GM12878 (cell line): Measurements from ENCODE around the gene ATP2A3. TPM values are rescaled to one million over a fixed set of nuclear protein-coding genes. Genes with fewer than 3 reads are reported as not detected.

ENCODE experiments used
- ATAC-seq: fragments of 200-7000 bp; cut with Tn5 transposase; 3 replicates; pipeline ENCODE4 v1.9.1; 2020; ENCODE audit warnings: mild to moderate bottlenecking, moderate library complexity
- BruUV-seq: library from RNA; stranded (reverse); fragments of 400-500 nt; replicated peaks from 2 replicates; lab custom pipeline; 2021; lab: Mats Ljungman, UMichigan
- CTCF ChIA-PET: fragments of 300-600 bp; sonication (Branson Sonifier 250); formaldehyde crosslinking; extraction: SDS; loops from one replicate; lab custom pipeline; 2021; ENCODE audit warnings: inconsistent platforms; lab: Yijun Ruan, JAX
- POLR2A ChIA-PET: fragments of 350-600 bp; formaldehyde crosslinking; extraction: SDS; loops from one replicate; lab custom pipeline; 2021; ENCODE audit warnings: inconsistent platforms; lab: Charles Lee
- RAD21 ChIA-PET: fragments of 300-600 bp; sonication (Branson Sonifier 250); formaldehyde crosslinking; loops from one replicate; lab custom pipeline; 2023; ENCODE audit warnings: antibody characterized with exemption; ENCODE audit not compliant: unreplicated experiment; lab: Charles Lee
- SMC1A ChIA-PET: fragments of 300-600 bp; sonication (Branson Sonifier 250); formaldehyde crosslinking; loops from one replicate; lab custom pipeline; 2023; ENCODE audit not compliant: unreplicated experiment, uncharacterized antibody; lab: Charles Lee
- DNase-seq: peaks from one replicate; pipeline ENCODE4 v3.0.0-alpha.2; 2011; ENCODE audit warnings: low read depth, low spot score
- FAIRE-seq: peaks from 3 replicates; lab custom pipeline; 2011; peaks lifted over from hg19 to GRCh38; lab: Jason Lieb, UNC
- H2AFZ ChIP-seq: 2 replicates; pipeline ENCODE4 v1.6.0; 2011; ENCODE audit warnings: low read depth, low read length, control low read depth; ENCODE audit not compliant: control insufficient read depth
- H3K27ac ChIP-seq: 2 replicates; pipeline ENCODE4 v1.5.1; 2011; ENCODE audit warnings: control low read depth; ENCODE audit not compliant: control insufficient read depth, insufficient read depth
- H3K27me3 ChIP-seq, 2 experiments: replicated peaks in 1 of 2; 2 replicates each; pipeline versions ENCODE4 v1.6.0 to v1.6.1; 2011; ENCODE audit warnings: low read length in 1 of 2; ENCODE audit not compliant: control insufficient read depth in 2 of 2, insufficient read depth in 2 of 2
- H3K36me3 ChIP-seq, 2 experiments: 2 replicates each; pipeline ENCODE4 v1.5.1; 2011; ENCODE audit warnings: low read length in 1 of 2; ENCODE audit not compliant: control insufficient read depth in 2 of 2, insufficient read depth in 2 of 2
- H3K4me1 ChIP-seq: 2 replicates; pipeline ENCODE4 v1.6.1; 2011; ENCODE audit warnings: mild to moderate bottlenecking, low read length, moderate library complexity, mixed read lengths; ENCODE audit not compliant: control insufficient read depth, insufficient read depth
- H3K4me2 ChIP-seq: 2 replicates; pipeline ENCODE4 v1.6.0; 2011; ENCODE audit warnings: control low read depth; ENCODE audit not compliant: control insufficient read depth, insufficient read depth
- H3K4me3 ChIP-seq: fragments of 200-600 bp; sonication (generic); 2 replicates; pipeline ENCODE4 v1.5.1; 2016
- H3K79me2 ChIP-seq: 2 replicates; pipeline ENCODE4 v1.6.0; 2011; ENCODE audit warnings: low read length; ENCODE audit not compliant: control insufficient read depth, insufficient read depth
- H3K9ac ChIP-seq: 2 replicates; pipeline ENCODE4 v1.8.0; 2011; ENCODE audit warnings: low read length, control low read depth, mixed read lengths; ENCODE audit not compliant: control insufficient read depth, insufficient read depth
- H3K9me3 ChIP-seq: replicated peaks from 3 replicates; pipeline ENCODE4 v1.5.1; 2011; ENCODE audit warnings: mild to moderate bottlenecking, low read length; ENCODE audit not compliant: control insufficient read depth, insufficient read depth
- H4K20me1 ChIP-seq: 2 replicates; pipeline ENCODE4 v1.6.0; 2011; ENCODE audit not compliant: control insufficient read depth, insufficient read depth
- ATF7 ChIP-seq: fragments of 450-650 bp; IDR thresholded peaks from 2 replicates; pipeline ENCODE4 v1.6.1; 2016; ENCODE audit warnings: low read depth, mild to moderate bottlenecking
- CBX5 ChIP-seq: sonication (generic); IDR thresholded peaks from 2 replicates; pipeline ENCODE4 v1.6.1; 2016; ENCODE audit warnings: low read depth, moderate library complexity, mild to moderate bottlenecking, inconsistent platforms
- GATAD2B ChIP-seq: fragments of 450-650 bp; conservative IDR thresholded peaks from 2 replicates; pipeline ENCODE4 v1.6.1; 2017; ENCODE audit warnings: low read depth, mild to moderate bottlenecking, moderate library complexity
- HDGF ChIP-seq: fragments of 450-650 bp; IDR thresholded peaks from 2 replicates; pipeline ENCODE4 v1.6.1; 2016; ENCODE audit warnings: antibody characterized with exemption
- MLLT1 ChIP-seq: fragments of 450-650 bp; IDR thresholded peaks from 2 replicates; pipeline ENCODE4 v1.6.1; 2016; ENCODE audit warnings: mild to moderate bottlenecking
- MTA3 ChIP-seq: IDR thresholded peaks from 2 replicates; pipeline ENCODE4 v1.6.1; 2012; ENCODE audit warnings: low read length, inconsistent platforms, borderline replicate concordance
- PAX8 ChIP-seq: fragments of 450-650 bp; IDR thresholded peaks from 2 replicates; pipeline ENCODE4 v1.6.1; 2017; ENCODE audit warnings: mild to moderate bottlenecking, moderate library complexity
- PML ChIP-seq: IDR thresholded peaks from 2 replicates; pipeline ENCODE4 v1.6.1; 2012; ENCODE audit warnings: low read length, inconsistent platforms
- POLR2A ChIP-seq: IDR thresholded peaks from 2 replicates; pipeline ENCODE4 v1.6.1; 2011; ENCODE audit warnings: low read depth, mild to moderate bottlenecking, low read length
- RB1 ChIP-seq: fragments of 450-650 bp; formaldehyde crosslinking; IDR thresholded peaks from 2 replicates; pipeline ENCODE4 v1.6.1; 2017; ENCODE audit warnings: mild to moderate bottlenecking, borderline replicate concordance
- SUZ12 ChIP-seq: fragments of 200-600 bp; sonication (generic); IDR thresholded peaks from one replicate; pipeline ENCODE4 v1.6.1; 2018; ENCODE audit warnings: antibody characterized with exemption, mild to moderate bottlenecking; ENCODE audit not compliant: unreplicated experiment
- TCF12 ChIP-seq: IDR thresholded peaks from 2 replicates; pipeline ENCODE4 v1.6.1; 2011; ENCODE audit warnings: low read depth, mild to moderate bottlenecking, low read length
- ZNF207 ChIP-seq: fragments of 450-650 bp; IDR thresholded peaks from 2 replicates; pipeline ENCODE4 v1.6.1; 2014; ENCODE audit warnings: antibody characterized with exemption, mild to moderate bottlenecking, borderline replicate concordance
- WGBS: methylation state at CpG from one replicate; pipeline ENCODE4 v1.1.6; 2016; ENCODE audit warnings: low lambda C conversion rate; ENCODE audit not compliant: insufficient replicate concordance, insufficient coverage; ENCODE audit errors: missing lambda C conversion rate; 5-methylcytosine and 5-hydroxymethylcytosine counted together
- in situ Hi-C: fragments of 300-500 bp; cut with MboI; formaldehyde crosslinking; loops from 9 replicates; pipeline ENCODE4 v1.14.3; 2018; ENCODE audit warnings: mixed read lengths
- intact Hi-C: fragments of 100-400 bp; cut with micrococcal nuclease; formaldehyde crosslinking; loops from one replicate; pipeline ENCODE4 v1.14.2; 2022; ENCODE audit not compliant: unreplicated experiment
- polyA plus RNA-seq, 11 experiments: library from polyadenylated mRNA; depleted of rRNA in 4 of 11; unstranded in 6 of 11; stranded (reverse) in 5 of 11; fragments of >200 nt; fragmentation: Nextera tagmentation in 4 of 11; fragmentation: Illumina TruSeq in 1 of 11; extraction: Ambion mirVana in 4 of 11; extraction: Trizol in 1 of 11; gene quantifications; 1 replicate in 1 of 11; 2 replicates in 10 of 11; pipeline versions ENCODE4 v1.2.1 to v1.2.3, GENCODE V29; 2011 to 2016; ENCODE audit warnings: inconsistent platforms in 2 of 11, missing spikeins in 2 of 11, low read depth in 1 of 11
- total RNA-seq, 4 experiments: library from RNA; depleted of rRNA in 3 of 4; stranded (reverse); fragments of >200 nt in 3 of 4; fragmentation: Illumina TruSeq in 1 of 4; extraction: Trizol in 1 of 4; gene quantifications; 2 replicates each; pipeline versions ENCODE4 v1.2.1 to v1.2.3, GENCODE V29; 2013 to 2021
- TF ChIP-seq, protein P1 (sequence below): fragments of 150-350 bp; IDR thresholded peaks from 2 replicates; pipeline ENCODE4 v1.6.1; 2014; ENCODE audit warnings: mild to moderate bottlenecking, low read depth, low read length
- TF ChIP-seq, protein P2 (sequence below): fragments of 450-650 bp; formaldehyde crosslinking; IDR thresholded peaks from 2 replicates; pipeline ENCODE4 v1.4.0; 2022; ENCODE audit warnings: mild to moderate bottlenecking, moderate library complexity
- TF ChIP-seq, protein P3 (sequence below): fragments of 450-650 bp; IDR thresholded peaks from 2 replicates; pipeline ENCODE4 v1.6.1; 2017; ENCODE audit warnings: low read depth, mild to moderate bottlenecking, moderate library complexity

Gene ATP2A3
- total and polyA plus RNA-seq, 10 of the 15 experiments (the other 5 are each of a cell fraction or from before 2014, with no cell fraction given) = 1.0 to 99.2 (median 37.9) TPM

- Histone ChIP-seq H3K27ac (peak within 1 kb of the TSS; percentile 55; the same call in 1 of the 2 replicates), H4K20me1 (no peaks in the 10 kb centered on the region), H3K9me3 (no peaks in the 10 kb centered on the region), H3K4me1 (peaks cover 3% of the 10 kb centered on the region), H3K4me3 (peak within 1 kb of the TSS; percentile 74; the same call in 1 of the 2 replicates), H3K79me2 (no peaks in the 10 kb centered on the region), H3K4me2 (peak within 1 kb of the TSS; percentile 91), H3K36me3 (no peaks in the 10 kb centered on the region), H3K27me3 (peaks cover 0 to 2% of the 10 kb centered on the region in 2 experiments; a peak in 1 of 4 replicates), H3K9ac (peak within 1 kb of the TSS; percentile 41; the same call in 1 of the 2 replicates), H2AFZ (peak within 1 kb of the TSS; percentile 87)
- FAIRE-seq (peak; percentile 61), ATAC-seq (peak; percentile 97), DNase-seq (no peak)
- ChIA-PET POLR2A (interaction anchor here (0.8 to 1.7 kb wide), 4 partner anchors 18 to 72 kb away, joined by 3 to 6 read pairs (median 3); partner anchors contain the start of genes NCBP3 and P2RX1), SMC1A (no interaction called here), RAD21 (interaction anchor here (0.7 to 1.4 kb wide), 5 partner anchors 18 to 181 kb away, joined by 3 to 6 read pairs (median 4); no protein-coding TSS in a partner anchor), CTCF (interaction anchor here (1.4 to 2.0 kb wide), 4 partner anchors 12 to 211 kb away, joined by 3 to 15 read pairs (median 6); partner anchors contain the start of gene NCBP3)
- in situ Hi-C loops = no loop called here
- BruUV-seq = no TSS peak
- intact Hi-C loops = no loop called here
- 14% methylated on average over 31 of the region's 75 CpGs for WGBS
- TF ChIP-seq MTA3 = no peak
- TF ChIP-seq ZNF207 = peak; percentile 76; the same call in 1 of the 2 replicates
- TF ChIP-seq, protein P1, sequence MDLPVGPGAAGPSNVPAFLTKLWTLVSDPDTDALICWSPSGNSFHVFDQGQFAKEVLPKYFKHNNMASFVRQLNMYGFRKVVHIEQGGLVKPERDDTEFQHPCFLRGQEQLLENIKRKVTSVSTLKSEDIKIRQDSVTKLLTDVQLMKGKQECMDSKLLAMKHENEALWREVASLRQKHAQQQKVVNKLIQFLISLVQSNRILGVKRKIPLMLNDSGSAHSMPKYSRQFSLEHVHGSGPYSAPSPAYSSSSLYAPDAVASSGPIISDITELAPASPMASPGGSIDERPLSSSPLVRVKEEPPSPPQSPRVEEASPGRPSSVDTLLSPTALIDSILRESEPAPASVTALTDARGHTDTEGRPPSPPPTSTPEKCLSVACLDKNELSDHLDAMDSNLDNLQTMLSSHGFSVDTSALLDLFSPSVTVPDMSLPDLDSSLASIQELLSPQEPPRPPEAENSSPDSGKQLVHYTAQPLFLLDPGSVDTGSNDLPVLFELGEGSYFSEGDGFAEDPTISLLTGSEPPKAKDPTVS = no peak
- TF ChIP-seq MLLT1 = peak; percentile 54; the same call in 1 of the 2 replicates
- TF ChIP-seq PML = no peak
- peak; percentile 79; the same call in 1 of the 2 replicates for TF ChIP-seq RB1
- TF ChIP-seq SUZ12 = no peak
- no peak for TF ChIP-seq PAX8
- peak; percentile 86 for TF ChIP-seq HDGF
- no peak for TF ChIP-seq TCF12
- TF ChIP-seq GATAD2B = peak; percentile 49; the same call in 1 of the 2 replicates
- peak; percentile 51 for TF ChIP-seq POLR2A
- TF ChIP-seq ATF7 = no peak
- TF ChIP-seq, protein P2, sequence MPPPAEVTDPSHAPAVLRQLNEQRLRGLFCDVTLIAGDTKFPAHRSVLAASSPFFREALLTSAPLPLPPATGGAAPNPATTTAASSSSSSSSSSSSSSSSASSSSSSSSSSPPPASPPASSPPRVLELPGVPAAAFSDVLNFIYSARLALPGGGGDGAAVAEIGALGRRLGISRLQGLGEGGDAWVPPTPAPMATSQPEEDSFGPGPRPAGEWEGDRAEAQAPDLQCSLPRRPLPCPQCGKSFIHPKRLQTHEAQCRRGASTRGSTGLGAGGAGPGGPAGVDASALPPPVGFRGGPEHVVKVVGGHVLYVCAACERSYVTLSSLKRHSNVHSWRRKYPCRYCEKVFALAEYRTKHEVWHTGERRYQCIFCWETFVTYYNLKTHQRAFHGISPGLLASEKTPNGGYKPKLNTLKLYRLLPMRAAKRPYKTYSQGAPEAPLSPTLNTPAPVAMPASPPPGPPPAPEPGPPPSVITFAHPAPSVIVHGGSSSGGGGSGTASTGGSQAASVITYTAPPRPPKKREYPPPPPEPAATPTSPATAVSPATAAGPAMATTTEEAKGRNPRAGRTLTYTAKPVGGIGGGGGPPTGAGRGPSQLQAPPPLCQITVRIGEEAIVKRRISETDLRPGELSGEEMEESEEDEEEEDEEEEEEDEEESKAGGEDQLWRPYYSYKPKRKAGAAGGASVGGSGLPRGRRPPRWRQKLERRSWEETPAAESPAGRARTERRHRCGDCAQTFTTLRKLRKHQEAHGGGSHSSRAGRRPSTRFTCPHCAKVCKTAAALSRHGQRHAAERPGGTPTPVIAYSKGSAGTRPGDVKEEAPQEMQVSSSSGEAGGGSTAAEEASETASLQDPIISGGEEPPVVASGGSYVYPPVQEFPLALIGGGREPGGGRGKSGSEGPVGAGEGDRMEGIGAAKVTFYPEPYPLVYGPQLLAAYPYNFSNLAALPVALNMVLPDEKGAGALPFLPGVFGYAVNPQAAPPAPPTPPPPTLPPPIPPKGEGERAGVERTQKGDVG (CRISPR knock-in tag) = no peak
- TF ChIP-seq, protein P3, sequence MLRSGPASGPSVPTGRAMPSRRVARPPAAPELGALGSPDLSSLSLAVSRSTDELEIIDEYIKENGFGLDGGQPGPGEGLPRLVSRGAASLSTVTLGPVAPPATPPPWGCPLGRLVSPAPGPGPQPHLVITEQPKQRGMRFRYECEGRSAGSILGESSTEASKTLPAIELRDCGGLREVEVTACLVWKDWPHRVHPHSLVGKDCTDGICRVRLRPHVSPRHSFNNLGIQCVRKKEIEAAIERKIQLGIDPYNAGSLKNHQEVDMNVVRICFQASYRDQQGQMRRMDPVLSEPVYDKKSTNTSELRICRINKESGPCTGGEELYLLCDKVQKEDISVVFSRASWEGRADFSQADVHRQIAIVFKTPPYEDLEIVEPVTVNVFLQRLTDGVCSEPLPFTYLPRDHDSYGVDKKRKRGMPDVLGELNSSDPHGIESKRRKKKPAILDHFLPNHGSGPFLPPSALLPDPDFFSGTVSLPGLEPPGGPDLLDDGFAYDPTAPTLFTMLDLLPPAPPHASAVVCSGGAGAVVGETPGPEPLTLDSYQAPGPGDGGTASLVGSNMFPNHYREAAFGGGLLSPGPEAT = no peak
- no peak for TF ChIP-seq CBX5
These were observed 71.1 kb downstream of the ATP2A3 start, which contains the start of gene CAMKK1 for GRCh38 chr17:3893003-3893719. TSS of gene CAMKK1 (minus strand) at chr17:3893053. CDS start at chr17:3885687, 7,366 bp downstream.
